GM18858 (cell line): ENCODE measurements around the gene ATAD3C.

Experiments
- ATAC-seq: cut with Tn5 transposase; IDR thresholded peaks from one replicate; pipeline ENCODE4 v1.9.1; 2021; ENCODE audit not compliant: unreplicated experiment

ATAD3C gene

DNA sequence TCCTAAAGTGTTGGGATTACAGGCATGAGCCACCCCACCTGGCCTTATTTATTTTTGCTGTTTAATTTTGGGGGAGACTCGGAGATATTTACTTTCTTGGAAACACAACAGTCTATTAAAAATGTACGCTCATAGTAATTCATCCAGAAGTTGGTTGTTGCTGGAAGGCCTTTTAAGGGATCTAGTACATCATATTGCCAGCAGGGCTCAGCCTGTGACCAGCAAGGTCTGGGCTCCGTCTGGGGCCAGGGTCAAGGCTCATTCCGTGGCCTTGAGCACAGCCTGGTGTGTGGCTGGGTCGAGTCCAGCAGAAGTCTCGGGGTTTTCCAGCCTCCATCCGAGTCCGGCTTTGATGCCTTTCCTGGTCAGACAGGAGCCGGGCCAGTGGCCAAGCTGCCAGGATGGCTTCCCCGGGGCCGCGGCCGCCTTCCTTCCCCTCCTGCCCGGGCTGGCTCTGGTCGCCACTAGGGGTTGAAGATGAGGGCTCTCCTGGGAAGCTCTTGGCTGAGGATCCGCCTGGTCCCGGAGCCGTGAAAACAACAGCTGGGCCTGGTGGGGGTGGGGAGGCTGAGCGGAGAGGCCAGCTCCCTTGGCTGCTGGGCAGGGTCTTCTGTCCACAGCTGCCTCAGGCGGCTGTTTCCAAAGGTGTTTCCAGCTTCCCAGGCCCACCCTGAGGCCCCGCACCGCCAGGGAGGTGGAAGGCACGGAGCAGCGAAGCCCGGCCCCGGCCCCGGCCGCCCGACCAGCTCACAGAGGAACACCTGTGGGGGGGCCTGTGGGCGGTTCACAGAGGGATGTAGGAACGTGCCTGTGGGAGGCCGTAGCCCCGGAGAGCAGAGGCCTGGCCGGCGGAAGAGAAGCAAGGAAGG lies 19.1 kb upstream of the ATAD3C start:
- ATAC-seq = no peak

DNA sequence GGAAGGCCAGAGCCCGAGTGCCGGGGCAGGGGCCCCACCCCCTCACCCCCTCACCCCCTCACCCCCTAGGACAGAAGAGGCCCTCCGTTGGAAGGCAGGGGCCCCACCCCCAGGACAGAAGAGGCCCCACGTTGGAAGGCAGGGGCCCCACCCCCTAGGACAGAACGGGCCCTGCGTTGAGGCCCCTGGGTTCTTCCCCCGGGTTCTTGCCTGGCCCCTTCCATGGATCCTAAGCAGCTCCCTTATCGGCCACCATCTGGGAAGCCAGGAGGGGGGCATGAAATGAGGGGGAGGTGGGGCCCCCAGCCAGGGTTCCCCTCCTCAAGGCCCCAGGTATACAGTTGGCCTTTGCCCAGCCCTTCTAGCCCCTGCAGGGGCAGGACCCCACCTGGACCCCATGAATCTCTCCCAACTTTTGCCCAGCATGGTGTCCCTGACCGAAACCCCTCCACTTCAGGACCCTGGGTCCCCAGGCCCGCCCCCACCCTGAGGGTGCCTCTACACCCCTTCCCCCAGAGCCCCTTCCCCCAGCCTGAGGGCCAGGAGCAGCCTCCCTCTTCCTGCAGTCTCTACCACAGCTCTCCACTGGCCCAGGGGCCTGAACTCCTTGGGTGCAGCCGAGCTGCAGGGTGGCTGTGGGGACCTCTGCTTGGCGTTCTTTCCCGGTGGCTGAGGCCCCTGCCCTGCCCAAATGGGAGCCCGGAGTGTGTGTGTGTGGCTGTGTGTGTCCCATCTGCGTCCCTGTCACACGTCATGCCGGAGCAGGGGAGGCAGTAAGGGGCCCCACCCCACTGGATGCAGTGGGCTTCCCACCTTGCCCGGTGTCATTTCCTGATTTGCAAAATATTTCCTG lies 18.3 kb upstream of the ATAD3C start:
- no peak for ATAC-seq

DNA sequence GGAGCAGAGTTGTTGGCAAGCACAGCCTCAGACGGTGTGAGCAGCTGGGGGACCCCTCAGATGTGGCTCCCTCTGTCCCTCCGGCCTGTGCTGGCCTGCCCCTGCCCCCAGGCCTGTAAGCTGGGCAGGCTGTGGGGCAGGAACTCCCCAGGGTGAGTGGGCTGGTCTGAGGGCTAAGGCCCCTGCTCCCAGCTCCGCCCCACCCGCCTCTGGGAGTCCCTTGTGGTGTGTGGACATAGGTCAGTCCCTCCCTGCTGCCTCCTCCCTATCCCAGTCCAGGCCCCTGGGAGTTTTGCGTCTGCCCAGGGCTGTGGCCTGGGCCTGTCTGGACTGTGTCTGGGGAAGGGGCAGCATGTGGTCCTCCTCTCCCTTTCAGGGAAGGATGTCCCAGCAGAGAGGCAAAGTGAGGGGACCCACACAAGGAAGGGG lies 17.6 kb upstream of the ATAD3C start:
- ATAC-seq = no peak

DNA sequence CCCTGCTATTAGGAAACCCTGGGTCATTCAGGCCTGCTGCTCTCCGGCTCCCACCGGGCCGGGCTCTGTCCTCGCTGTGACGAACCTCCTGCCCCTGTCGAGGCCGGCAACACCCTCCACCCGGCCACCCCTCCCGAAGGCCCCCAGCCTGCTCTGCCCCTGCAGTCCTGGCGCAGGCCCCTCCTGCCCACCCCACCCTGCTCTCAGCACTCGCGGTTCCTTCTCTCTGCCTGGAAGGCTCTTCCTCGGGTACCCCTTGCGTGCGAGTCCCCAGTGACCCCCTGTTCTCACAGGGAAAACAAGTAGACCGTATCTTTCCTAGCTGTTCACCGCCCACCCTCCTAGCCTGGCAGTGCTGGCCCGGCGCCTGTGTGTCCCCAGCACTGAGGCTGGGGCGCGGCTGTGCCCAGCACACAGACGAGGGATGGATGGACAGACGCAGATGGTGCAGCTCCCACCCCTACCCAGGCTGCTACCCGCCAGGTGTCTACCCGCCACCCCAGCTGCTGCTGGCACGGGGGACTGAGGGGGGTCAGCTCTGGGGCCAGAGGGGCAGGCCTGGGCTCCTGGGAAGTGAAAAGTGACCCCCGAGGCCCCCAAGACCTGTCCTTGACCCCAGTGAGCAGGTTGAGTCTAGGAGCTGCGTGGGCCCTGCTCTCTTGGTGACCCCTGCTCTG lies 17.1 kb upstream of the ATAD3C start:
- no peak for ATAC-seq

DNA sequence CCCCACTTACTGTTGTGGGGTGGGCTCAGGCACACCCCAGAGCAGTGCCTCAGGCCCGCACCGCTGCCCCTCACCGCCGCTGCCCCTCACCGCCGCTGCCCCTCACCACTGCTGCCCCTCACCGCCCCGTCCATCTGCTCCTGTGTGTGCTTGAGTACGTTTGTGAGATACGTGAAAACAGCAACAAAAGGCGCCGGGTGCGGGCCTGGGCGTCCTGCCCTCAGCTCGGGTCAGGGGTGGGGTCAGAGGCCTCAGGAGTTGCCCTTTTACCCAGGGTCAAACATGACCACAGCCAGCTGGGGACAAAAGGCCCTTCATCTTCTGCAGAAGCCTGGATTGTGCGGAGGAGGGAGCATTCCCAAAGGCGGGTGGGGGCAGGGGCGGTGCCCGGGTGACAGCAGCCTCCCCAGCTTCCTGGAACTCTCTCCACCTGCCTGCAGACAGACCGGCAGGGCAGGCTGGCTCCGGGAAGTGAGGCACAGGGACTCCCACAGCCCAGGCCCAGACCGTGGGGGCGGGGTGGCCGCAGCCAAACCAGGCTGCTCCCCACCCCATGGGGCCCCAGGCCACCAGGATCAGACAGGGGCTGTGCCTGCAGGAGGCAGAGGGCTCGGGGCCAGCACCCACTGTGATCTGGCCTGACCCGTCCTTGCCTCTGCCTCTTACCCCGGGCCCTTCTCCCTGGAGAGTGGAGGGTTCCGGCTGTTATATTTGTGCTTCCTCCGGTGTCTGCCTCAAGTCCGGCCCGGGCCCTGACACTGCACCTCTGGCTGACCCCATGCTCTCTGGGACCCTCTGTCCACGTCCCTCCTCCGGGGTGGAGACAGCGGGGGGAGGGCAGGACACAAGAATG lies 16.3 kb upstream of the ATAD3C start:
- ATAC-seq = no peak

DNA sequence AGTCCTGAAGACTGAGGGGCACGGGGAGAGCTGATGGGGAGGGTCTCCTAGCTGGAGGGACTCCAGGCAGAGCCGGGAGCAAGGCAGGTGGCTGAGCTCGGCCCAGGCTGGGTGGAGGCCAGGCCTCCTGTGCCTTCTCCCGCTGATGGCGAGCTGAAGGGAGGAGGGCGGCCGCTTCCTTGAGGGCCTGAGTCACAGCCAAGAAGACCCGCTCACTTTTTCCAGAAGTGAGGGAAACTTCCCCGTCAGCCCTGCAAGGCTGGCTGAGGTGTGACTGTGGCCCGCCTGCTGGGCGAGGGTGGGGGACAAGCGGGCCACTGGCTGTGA lies 15.7 kb upstream of the ATAD3C start:
- ATAC-seq = no peak

DNA sequence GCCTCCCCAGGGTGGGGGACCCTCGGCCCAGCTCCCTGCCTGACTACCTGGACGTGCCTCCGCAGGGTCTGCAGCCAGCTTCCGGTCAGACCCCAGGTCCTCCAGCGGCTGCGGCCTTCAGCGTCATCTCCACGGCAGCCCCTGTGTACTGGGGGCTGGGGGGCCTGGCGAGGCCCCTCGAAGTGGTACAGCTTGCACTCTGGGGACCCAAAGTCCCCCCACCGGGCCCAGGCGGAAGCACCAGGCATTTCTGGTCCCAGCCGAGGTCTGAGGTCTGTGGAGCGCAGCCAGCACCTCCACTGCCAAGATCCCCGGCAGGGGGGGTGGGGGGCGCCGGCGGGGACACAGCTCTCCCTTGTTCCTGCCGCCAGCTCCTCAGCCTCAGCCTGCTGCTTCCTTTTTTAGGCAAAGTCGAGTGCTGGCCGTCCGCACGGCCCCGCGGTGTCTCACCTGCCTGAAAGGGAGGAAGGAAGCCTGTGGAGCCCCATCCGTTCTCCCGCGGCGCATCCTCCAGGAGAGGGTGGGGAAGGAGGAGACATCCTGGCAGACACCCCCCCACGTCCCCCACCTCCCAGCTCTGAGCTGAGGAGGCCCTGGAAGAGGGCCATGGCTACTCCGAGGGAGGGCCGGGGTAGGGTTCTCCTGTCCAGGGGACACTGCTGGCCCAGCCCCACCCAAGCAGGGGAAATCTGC lies 15.2 kb upstream of the ATAD3C start:
- ATAC-seq = no peak

DNA sequence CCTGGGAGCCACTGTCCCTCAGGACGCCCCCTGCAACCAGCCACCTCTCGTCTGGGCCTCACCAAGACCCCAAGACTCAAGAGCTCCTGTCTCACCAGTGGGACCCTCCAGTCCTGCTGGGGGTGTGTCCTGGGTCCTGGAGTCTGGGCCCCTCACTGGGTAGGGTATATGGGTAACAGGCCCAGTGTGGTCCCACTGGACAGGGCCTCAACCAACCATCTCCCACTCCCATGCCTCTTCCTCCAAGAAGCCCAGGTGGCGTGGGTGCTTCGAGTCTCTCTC lies 14.7 kb upstream of the ATAD3C start:
- no peak for ATAC-seq

DNA sequence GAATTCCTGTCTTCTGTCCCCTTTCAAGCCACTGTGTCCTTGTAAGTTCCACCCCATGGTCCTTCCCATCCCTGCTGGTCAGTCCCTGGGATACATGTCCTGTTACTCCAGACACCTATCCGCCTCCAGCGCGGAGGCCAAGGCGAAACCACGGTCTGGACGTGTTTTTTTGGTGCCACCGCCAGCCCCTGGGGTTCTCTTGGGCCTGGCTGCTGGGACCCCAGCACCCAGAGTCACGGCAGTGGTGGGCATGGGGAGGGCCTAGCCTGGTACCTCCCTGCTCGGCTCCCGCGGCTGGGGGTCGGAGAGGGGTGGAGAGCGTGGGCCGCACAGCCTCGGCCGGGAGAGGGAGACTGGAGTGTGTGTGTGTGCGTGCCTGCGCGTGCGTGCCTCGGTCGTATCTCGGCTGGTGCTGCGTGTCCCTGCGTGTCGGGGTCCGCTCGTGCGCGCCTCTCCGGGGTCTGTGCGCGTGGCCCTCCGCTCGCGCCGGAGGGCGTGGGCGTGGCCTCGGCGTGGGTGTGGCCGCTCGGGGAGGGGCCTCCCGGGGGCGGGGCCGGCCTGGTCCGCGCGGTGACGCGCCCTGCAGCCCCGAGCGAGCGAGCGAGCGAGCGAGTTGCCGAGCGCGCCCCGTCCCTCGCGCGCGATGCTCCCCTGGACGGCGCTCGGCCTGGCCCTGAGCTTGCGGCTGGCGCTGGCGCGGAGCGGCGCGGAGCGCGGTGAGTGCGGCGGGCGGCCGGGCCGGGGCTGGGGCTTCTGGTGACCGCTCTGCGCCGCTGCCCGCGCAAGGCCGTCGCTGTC lies 14.2 kb upstream of the ATAD3C start, which contains the start of gene VWA1:
Gene VWA1 (plus strand): TSS at position 585 of the 798 bp plus-strand sequence. CDS start 59 bp downstream, at position 644.
- ATAC-seq = no peak

DNA sequence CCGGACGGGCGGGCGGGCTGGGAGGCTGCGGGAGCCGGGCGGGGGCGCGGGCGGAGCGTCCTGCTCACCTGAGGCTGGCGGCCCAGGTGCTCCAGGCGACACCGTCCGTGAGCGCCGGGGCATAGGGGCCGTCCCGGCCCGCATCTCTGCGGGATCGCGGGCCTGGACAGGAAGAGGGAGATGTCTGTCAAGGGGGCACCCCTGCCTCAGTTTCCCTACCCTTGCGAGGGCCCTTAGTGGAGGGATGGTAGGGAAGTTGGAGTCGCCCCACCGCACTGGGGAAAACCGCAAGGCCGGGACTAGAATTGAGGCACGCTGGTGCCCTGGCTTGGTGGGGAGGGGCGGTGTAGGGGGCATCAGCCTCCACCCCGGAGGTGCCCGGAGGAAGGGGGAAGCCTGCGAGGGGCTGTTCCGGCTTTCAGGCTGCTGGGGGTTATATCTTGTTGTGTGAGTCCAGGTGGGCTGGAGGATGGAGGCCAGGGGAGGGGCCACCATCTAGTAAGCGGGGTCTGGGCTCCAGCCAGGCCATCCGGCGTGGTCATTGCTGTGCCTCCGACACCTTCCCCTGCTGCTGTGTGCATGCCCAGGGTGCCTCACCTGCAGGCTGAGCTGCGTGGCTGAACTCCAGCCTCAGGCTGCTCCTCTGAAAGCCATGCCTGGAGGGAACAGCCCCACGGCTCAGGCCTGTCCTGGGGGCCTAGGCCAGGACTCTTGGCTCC lies 13.4 kb upstream of the ATAD3C start:
- no peak for ATAC-seq

DNA sequence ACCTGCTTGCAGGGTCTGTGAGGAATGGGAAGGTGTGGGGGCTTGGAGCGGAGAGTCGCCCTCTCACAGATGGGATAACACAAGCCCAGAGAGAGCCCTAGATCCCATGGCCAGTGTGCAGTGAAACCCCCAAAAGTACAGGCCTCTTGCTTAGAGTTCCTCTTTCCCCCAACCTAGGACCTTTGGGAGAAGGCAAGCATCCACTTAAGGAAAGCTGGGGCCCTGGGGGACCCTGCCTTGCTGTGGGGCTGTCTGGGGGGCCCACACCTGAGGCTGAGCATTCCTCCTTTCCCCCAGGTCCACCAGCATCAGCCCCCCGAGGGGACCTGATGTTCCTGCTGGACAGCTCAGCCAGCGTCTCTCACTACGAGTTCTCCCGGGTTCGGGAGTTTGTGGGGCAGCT lies 12.9 kb upstream of the ATAD3C start:
- ATAC-seq = no peak

DNA sequence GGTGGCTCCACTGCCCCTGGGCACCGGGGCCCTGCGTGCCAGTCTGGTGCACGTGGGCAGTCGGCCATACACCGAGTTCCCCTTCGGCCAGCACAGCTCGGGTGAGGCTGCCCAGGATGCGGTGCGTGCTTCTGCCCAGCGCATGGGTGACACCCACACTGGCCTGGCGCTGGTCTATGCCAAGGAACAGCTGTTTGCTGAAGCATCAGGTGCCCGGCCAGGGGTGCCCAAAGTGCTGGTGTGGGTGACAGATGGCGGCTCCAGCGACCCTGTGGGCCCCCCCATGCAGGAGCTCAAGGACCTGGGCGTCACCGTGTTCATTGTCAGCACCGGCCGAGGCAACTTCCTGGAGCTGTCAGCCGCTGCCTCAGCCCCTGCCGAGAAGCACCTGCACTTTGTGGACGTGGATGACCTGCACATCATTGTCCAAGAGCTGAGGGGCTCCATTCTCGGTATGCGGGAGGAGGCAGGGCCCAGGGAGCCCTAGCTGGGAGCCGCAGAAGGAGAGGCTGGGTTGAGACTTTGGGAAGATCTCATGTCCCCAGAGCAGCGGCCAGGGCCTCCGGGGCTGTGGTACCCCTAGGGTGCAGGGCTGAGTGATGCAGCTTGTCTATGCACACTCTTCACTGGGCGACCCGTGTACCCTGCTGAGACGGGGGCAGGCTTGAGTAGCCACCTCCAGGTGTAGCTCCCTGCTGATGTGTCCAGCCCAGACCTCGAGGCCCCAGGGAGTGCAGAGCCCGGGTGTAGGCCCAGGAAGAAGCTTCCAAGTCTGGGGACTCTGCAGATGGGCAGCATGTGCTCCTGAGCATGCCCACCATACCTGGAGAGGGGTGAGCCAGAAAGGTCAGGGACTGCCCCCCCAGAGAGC lies 12.2 kb upstream of the ATAD3C start:
- no peak for ATAC-seq

DNA sequence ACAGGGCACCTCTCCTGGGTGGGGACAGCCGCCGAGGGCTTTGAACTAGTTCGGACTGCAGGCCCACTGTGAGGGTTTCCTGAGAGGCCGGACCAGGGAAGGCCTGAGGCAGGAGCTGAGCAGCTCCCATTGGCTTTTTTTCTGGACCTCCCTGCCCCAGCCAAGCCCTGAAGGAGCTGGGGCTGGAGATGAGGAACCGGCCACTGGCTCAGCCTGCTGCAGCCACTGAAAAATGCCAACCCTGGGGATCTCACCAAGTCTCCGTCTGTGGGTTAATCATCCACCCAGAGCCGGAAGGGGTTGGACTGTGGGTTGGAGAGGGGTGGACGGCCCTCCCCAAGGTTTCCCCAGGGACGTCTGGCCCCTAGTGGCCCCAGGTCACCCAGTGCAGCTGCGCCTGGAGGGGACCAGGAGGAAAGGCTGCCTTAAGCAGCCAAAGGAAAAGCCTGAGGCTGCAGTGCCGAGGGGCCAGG lies 11.5 kb upstream of the ATAD3C start:
- ATAC-seq = no peak

DNA sequence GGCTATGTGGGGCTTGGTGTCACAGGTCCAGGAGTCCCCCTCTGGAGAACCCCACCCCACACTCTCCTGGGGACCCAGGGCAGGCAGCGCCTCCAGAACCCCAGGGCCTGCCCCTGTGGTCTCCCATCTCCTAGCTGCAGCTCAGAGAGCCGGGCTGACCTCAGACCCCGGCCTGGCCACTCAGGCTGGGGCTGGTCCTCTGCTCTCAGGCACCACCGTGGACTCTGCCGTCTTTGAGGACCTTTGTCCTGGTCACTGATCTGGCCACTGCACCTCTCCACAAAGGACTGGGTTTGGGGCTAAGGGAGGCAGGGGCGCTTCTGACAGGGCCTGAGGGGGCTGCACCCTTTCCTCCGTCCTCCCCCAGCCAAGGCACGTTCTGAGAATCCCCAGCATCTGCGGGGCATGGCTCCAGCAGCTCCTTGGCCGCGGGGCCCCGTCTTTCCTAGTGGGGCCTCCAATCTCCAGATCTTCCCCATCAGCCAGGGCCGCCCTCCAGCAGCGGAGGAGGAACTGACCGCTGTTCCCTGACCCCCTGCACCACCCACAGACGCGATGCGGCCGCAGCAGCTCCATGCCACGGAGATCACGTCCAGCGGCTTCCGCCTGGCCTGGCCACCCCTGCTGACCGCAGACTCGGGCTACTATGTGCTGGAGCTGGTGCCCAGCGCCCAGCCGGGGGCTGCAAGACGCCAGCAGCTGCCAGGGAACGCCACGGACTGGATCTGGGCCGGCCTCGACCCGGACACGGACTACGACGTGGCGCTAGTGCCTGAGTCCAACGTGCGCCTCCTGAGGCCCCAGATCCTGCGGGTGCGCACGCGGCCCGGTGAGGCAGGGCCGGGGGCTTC lies 10.7 kb upstream of the ATAD3C start:
- no peak for ATAC-seq

DNA sequence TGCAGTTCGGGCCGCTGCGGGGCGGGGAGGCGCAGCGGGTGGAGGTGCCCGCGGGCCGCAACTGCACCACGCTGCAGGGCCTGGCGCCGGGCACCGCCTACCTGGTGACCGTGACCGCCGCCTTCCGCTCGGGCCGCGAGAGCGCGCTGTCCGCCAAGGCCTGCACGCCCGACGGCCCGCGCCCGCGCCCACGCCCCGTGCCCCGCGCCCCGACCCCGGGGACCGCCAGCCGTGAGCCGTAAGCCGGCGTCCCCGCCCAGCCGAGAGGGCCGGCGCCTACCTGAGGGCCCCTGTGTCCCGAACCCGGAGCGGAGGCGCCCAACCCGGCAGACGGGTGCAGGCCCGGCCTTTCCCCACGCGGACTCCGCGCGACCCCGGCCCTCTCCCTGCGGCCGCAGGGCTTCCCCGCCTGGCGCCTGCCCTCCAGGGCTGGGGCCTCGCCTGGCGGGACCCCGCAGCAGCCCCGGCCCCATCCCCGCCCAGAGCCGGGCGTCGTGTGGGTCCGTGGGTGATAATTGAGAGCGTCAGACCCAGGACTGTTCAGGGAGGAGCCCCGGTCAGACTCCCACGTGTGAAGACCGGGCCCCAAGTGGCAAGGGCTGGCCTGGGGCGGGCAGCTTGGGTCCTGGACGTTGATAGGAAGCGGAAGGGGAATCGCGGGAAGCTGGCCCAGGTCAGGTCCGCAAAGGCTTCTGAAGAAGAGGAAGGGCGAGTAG lies 9.8 kb upstream of the ATAD3C start:
- no peak for ATAC-seq
